GM12801 (cell line): ENCODE results near the gene IL1RAP.

Source experiments
- CTCF ChIP-seq: IDR thresholded peaks from one replicate; pipeline ENCODE4 v1.5.1; 2011; ENCODE audit warnings: control low read depth; ENCODE audit not compliant: insufficient read length; ENCODE audit errors: extremely low read depth

Gene IL1RAP

GRCh38 chr3:190525634-190526033 is 11.7 kb downstream of the IL1RAP start:
- TF ChIP-seq CTCF = no peak

GRCh38 chr3:190526787-190527762 is 13.2 kb downstream of the IL1RAP start:
- TF ChIP-seq CTCF = no peak

- no peak for TF ChIP-seq CTCF
Observed at GRCh38 chr3:190528706-190529105, 14.8 kb downstream of the IL1RAP start.

- no peak for TF ChIP-seq CTCF
Observed at GRCh38 chr3:190531406-190531805, 17.5 kb downstream of the IL1RAP start.

- TF ChIP-seq CTCF = no peak
Observed at GRCh38 chr3:190532731-190533203, 18.9 kb downstream of the IL1RAP start.

- no peak for TF ChIP-seq CTCF
Observed at GRCh38 chr3:190533511-190534281, 19.8 kb downstream of the IL1RAP start.

- TF ChIP-seq CTCF = no peak
Observed at GRCh38 chr3:190534386-190534785, 20.5 kb downstream of the IL1RAP start.
